Muscle of arm (tissue), 14 donors: Measurements from ENCODE around the gene HSD3B7. TPM values are rescaled to one million over a fixed set of nuclear protein-coding genes. Genes with fewer than 3 reads are reported as not detected.
"Not testable (repeated sequence)": the region's sequence is repeated elsewhere in the genome, so short reads cannot be mapped to it uniquely, and the experiment has no call there.

ENCODE experiments used
- DNase-seq: peaks from one replicate; pipeline ENCODE4 v3.0.0-alpha.2; 2013
- long read RNA-seq, 11 donors: transcript quantifications; one replicate each; lab custom pipeline, GENCODE V29; 2026
- polyA plus RNA-seq, 12 donors: library from polyadenylated mRNA; unstranded; fragments of 120-200 nt; gene quantifications; one replicate each; pipeline ENCODE4 v1.2.1, GENCODE V29; 2013; ENCODE audit not compliant: insufficient read length in 12 of 12

The HSD3B7 gene
- 10 to 100 TPM in 1 of 12 donors, 1 to 10 TPM in 10, not detected in 1; 6.9 to 16.3 (median 9.0) TPM for polyA plus RNA-seq
- long read RNA-seq, donor 1, partial matches to known transcripts, result 0 of 2 reads
- long read RNA-seq, donor 1, other reads (novel, unspliced or antisense), result 0 of 2 reads
- long read RNA-seq, donor 2, partial matches to known transcripts, result 0 of 1 reads
- long read RNA-seq, donor 2, other reads (novel, unspliced or antisense), result 0 of 1 reads
- long read RNA-seq, donor 3, partial matches to known transcripts, result 6 of 8 reads
- long read RNA-seq, donor 3, other reads (novel, unspliced or antisense), result 0 of 8 reads
- long read RNA-seq, donor 4, result 0 reads
- long read RNA-seq, donor 5, partial matches to known transcripts, result 0 of 4 reads
- long read RNA-seq, donor 5, other reads (novel, unspliced or antisense), result 0 of 4 reads
- long read RNA-seq, donor 6, partial matches to known transcripts, result 0 of 1 reads
- long read RNA-seq, donor 6, other reads (novel, unspliced or antisense), result 0 of 1 reads
- long read RNA-seq, donor 7, partial matches to known transcripts, result 0 of 1 reads
- long read RNA-seq, donor 7, other reads (novel, unspliced or antisense), result 0 of 1 reads
- long read RNA-seq, donor 8, result 0 reads
- long read RNA-seq, donor 9, partial matches to known transcripts, result 10 of 12 reads
- long read RNA-seq, donor 9, other reads (novel, unspliced or antisense), result 0 of 12 reads
- long read RNA-seq, donor 10, partial matches to known transcripts, result 0 of 2 reads
- long read RNA-seq, donor 10, other reads (novel, unspliced or antisense), result 0 of 2 reads
- long read RNA-seq, donor 11, partial matches to known transcripts, result 0 of 1 reads
- long read RNA-seq, donor 11, other reads (novel, unspliced or antisense), result 0 of 1 reads

- peak; percentile 88 for DNase-seq
Observed at GRCh38 chr16:30984669-30985400, at the start of gene HSD3B7. TSS of gene HSD3B7 (plus strand) at chr16:30985207. CDS start at chr16:30985659, 452 bp downstream.

GRCh38 chr16:30937692-30938091 lies 47.3 kb upstream of the HSD3B7 start:
- DNase-seq, result no peak

GRCh38 chr16:30939571-30939970 lies 45.4 kb upstream of the HSD3B7 start:
- DNase-seq, result not testable (repeated sequence)

GRCh38 chr16:30941600-30942425 lies 43.2 kb upstream of the HSD3B7 start:
- DNase-seq, result no peak

- no peak for DNase-seq
Observed at GRCh38 chr16:30942426-30942806, 42.6 kb upstream of the HSD3B7 start.

- no peak for DNase-seq
Observed at GRCh38 chr16:30944352-30944751, 40.7 kb upstream of the HSD3B7 start.

GRCh38 chr16:30946671-30947540 lies 38.1 kb upstream of the HSD3B7 start:
- DNase-seq, result no peak

- no peak for DNase-seq
Observed at GRCh38 chr16:30947541-30947858, 37.5 kb upstream of the HSD3B7 start.

- peak; percentile 95 for DNase-seq
Observed at GRCh38 chr16:30947859-30948666, 36.9 kb upstream of the HSD3B7 start.

- DNase-seq, result peak; percentile 73
Observed at GRCh38 chr16:30948667-30949649, 36.0 kb upstream of the HSD3B7 start, which contains the start of gene ORAI3. TSS of gene ORAI3 (plus strand) at chr16:30949068. CDS start at chr16:30949290, 222 bp downstream.

GRCh38 chr16:30949650-30950515 lies 35.1 kb upstream of the HSD3B7 start:
- DNase-seq, result peak; percentile 71

GRCh38 chr16:30950516-30951065 lies 34.4 kb upstream of the HSD3B7 start:
- no peak for DNase-seq

- no peak for DNase-seq
Observed at GRCh38 chr16:30951193-30951592, 33.8 kb upstream of the HSD3B7 start.

- DNase-seq, result peak; percentile 58
Observed at GRCh38 chr16:30951750-30952149, 33.3 kb upstream of the HSD3B7 start.

GRCh38 chr16:30953111-30953510 lies 31.9 kb upstream of the HSD3B7 start:
- DNase-seq, result no peak

GRCh38 chr16:30953511-30954124 lies 31.4 kb upstream of the HSD3B7 start:
- peak; percentile 76 for DNase-seq
